Stimulated activated CD4-positive, alpha-beta T cell treated with anti-CD3 and anti-CD28 coated beads, Interleukin-12 subunit alpha, Interleukin-12 subunit beta, amount 100 ng/mL, for 48 hours (primary cell): ENCODE data around the gene FOXN1.

Experiments used
- DNase-seq, 3 donors: peaks; one replicate each; pipeline ENCODE4 v3.0.0-alpha.2; 2020; ENCODE audit warnings: low read depth in 2 of 3, low spot score in 1 of 3

The FOXN1 gene

GRCh38 chr17:28544402-28545140 is 38.4 kb downstream of the FOXN1 start:
- no peak for DNase-seq

DNA sequence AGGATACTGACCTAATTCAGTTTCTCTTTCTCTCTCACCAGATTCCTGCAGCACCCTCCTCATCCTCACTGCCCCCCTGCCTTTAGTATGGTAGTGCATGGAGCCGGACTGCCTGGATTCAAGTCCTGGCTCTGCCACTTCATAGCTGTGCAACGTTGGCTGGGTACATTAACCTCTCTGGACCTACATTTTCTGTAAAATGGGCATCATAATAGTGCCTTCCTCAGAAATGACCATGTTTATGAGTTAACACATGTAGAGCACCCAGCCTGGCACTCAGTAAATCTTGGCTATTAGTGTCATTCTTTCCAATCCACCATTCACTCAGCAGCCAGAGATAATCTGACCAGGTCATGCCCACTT is 39.0 kb downstream of the FOXN1 start:
- DNase-seq, result no peak

- no peak for DNase-seq
These were observed 39.8 kb downstream of the FOXN1 start for GRCh38 chr17:28545787-28546415.

- no peak for DNase-seq
These were observed 41.0 kb downstream of the FOXN1 start for GRCh38 chr17:28547096-28547622.

- peak; percentile 65 to 76 (median 75) for DNase-seq
These were observed 41.7 kb downstream of the FOXN1 start for GRCh38 chr17:28547623-28548416.

- no peak for DNase-seq
These were observed 42.4 kb downstream of the FOXN1 start for GRCh38 chr17:28548417-28549130.

DNA sequence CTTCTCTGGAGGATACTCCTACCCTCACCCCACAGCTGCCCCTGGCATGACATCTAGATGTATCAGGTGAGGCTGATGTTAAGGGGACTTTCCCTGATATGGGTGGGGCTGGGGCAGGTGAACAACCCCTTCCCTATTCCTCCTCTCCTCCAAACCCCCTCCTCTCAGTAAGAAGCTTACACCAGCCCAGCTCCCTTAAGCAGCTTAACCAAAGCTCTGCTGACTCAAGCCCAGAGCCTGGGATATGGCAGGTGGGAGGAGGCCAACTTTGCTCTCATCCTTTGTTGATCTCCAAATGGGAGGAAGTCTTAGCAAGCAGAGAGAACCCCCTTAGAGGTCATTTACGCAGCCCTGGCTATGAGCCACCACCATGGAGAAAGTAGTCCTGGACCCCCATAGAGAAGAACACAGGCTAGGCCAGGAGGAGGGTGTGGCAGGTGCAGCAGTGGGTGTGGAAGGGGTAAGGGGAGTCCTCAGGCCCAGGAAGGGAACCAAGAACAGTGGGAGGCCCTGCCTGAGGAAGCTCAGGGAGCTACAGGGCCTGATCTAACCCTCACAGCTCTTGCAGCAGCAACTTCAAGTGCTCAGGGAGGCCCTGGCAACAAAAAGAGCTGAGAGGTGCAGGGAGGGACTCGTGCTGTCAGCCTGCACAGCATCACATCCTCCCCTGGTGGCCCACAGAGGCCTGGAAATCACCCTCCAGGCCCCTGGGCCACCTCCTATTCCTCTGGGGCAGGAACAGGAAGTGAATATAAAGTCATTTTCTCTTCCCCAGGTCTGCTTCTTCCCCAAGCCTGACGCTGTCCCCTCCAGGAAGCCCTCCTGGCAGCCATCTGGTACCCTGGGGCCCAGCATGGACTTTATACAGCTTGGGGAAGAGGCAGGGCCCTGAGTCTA is 43.3 kb downstream of the FOXN1 start:
- peak; percentile 30 to 42 (median 38) for DNase-seq

DNA sequence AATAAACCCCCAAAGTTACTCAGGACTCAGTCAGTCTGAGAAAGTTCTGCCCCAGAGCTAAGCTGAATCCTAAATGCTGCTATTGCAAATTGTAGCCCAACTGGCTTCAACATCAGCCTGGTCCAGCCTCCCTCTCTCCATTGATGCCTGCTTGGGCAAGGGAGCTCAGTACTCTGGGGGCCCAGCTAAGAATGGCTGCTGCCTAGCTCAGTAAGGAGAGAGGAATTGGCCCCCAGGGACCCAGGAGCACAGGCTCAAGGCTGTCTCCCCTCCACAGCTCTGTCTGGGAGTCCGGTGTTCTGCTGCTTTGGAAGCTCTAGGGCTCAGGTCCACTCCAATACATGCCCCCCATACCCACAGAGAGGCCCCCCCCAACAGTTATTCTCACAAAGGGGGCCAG is 44.7 kb downstream of the FOXN1 start:
- DNase-seq, result no peak

DNA sequence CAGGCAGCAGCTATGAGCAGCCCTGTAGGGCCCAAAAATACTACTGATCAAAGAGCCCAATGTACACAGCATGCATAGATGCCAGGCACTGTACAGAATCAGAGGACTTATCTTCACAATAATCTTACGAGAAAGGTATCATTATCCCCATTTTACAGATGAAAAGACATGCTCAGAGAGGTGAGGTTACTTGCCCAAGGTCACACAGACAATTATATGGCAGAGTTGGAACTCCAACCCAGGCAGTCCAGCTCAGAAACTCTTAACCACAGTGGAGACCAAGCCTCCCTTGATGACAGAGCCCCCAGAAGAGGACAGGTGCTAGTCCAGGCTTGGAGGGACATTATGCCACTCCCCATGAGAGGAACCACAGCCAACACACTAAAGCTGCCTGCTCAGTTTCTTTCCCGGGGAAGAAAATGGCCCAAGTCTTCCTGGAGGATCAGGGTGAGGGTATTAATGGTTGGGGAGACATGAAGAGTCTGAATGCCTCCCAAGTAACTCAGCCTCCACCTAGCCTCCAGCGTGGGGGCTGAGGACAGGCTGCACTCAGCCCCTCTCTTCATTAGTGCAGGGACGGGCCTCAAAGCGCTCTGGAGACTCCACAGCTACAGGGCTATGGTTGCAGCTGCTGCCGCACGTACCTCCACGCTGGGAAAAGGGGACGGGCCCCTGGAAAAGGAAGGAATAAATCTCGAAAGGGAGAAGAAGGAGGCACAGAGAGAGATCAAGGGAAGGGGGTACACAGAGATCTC is 45.5 kb downstream of the FOXN1 start:
- no peak for DNase-seq

DNA sequence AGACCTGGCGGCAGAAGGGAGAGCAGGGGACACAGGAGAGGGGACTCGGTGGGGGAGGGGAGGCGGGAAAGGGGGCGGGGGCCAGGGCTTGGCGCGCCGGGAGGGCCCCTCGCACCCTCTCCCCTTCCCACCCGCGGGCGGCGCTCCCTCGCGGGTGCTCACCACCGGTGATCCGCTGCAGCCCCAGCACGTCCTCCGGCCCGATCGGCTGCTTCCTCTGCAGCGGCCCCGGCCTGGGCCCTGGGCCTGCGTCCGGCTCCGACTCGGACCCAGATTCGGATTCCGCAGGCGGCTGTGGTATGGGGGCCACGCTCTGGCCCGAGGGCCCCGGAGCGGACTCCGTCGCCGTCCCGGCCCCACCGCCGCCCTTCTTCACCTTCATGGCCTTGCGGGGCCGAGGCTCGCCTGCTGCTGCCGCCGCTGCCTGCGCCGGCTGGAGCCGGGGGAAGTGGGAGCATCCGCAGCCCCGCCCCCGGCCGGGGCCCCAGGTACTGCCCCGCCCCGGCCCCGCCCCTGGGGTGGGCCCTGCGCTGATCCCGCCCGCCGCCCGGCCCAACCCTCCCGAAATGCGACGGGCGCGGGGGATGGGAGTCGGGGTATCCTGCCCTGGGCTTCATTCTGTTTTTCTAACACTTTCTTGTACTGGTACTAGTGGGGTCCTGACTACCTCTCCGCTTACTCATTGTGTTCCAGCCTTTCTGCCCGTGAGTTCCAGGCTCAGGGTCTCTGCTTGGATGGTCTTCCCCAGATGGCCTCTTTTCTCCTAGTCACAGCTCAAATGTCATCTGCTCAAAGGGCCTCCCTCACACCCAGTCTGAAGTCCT is 46.2 kb downstream of the FOXN1 start, which contains the start of gene UNC119:
UNC119 (minus strand) TSS at position 449 of the 824 bp plus-strand sequence; CDS start at position 382, 67 bp downstream.
- peak; percentile 53 to 76 (median 74) for DNase-seq

- DNase-seq, result no peak
These were observed 46.9 kb downstream of the FOXN1 start for GRCh38 chr17:28553000-28553505.

DNA sequence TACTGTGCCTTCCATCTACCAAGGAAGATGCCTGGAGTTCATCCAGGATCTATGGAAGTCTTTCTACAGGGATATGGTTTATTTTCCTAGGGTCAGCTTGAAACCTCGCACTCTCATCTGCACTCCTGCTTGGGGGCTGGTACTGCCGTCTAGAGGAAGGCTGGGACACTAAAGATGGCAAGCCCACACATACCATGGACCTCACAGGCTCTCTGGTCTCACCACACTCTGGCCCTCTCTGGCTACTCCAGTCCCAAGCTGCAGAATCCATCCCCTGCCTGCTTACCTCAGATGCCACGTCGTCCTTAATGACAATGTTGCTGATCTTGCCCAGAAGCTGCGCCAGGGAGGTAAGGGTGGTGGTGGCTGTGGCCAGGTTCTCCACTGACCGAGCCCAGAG is 48.4 kb downstream of the FOXN1 start:
- no peak for DNase-seq

DNA sequence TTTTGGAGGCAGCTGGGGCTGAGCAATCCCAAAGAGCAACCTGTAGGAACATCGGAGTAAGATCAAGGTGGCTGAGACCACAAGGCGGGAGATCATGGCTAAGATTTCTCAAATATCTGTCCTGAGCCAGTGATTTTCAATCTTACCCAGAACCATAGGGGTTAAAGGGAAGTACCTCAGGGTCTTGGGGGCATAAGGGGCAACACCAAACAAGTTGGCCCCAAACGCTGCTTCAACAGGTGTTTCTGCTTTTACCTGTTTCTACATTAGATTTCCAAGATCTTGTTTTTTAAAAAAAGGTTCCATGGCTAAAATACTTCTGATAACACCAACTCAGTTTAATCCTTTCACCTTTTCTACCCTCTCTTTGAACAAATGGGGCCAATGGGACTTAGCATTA is 48.9 kb downstream of the FOXN1 start:
- no peak for DNase-seq

GRCh38 chr17:28563475-28563874 is 57.3 kb downstream of the FOXN1 start:
- no peak for DNase-seq

GRCh38 chr17:28567604-28568003 is 61.5 kb downstream of the FOXN1 start:
- DNase-seq, result no peak

DNA sequence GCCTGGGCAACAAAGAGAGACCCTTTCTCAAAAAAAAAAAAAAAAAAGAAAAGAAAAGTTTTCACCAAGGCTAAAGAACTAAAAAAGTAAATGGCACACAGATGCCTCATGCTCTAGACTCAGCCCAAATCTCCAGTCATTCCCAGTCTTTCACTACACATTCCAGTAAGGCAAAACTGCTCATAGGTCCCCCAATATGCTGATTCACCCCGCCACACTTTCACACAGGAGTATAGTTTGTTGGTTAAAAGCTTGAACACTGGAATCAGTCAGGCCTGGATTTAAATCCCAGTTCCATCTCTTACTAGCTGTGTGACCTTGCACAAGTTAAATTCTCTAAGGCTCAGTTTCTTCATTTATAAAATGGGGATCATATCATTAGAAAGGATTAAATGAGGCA is 63.3 kb downstream of the FOXN1 start:
- no peak for DNase-seq

DNA sequence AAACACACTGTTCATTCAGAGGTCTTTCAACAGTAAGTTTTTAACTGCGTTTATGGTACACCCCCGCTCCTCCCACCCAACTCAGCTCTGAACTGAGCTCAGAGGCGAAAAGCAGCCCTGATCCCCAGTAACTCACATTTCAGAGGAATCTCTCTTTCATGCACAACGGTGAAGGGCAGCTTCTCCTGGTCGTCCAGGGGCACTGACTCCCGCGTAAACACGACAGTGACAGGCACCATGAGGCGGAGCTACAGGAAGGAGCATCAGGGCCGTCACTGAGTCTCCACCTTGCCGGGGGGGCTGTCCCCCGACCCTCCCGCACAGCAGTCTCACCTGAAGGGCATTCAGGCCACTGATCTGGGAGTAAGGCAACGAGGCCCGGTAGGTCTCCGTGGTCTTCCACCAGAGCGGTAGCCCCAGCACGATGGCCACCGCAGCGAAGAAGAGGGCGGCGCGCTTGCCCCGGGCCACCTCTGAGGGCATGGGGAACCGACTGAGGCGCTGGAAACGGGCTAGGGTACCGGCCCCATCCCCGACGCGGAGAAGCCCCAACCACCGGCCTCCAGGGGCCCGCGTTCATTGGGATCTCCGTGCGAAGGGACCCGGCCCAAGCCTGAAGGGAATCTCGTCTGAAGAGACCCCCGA is 64.7 kb downstream of the FOXN1 start:
- peak; percentile 24 to 46 (median 37) for DNase-seq
